ENCODE data around the gene SORBS1.

SORBS1 gene

GRCh38 chr10:95392681-95393164, 168.4 kb downstream of the SORBS1 start:
- Histone ChIP-seq H3K4me3 (no peak overlapping the region), H3K36me3 (peaks cover 51 to 69% (median 56%) of the 10 kb centered on the region in 3 donors), H3K4me1 (peaks cover 4 to 97% (median 80%) of the 10 kb centered on the region in 4 donors), H3K27ac (peak overlapping the region; percentile 78 to 91), H3K27me3 (no peaks in the 10 kb centered on the region), H3K9me3 (no peaks in the 10 kb centered on the region)
- DNase-seq = peak in 1 of 2 donors; percentile 62
- intact Hi-C loops (cut with DNase I; ENCODE audit: low total_unique reads) = no loop called here
- TF ChIP-seq, protein P1, sequence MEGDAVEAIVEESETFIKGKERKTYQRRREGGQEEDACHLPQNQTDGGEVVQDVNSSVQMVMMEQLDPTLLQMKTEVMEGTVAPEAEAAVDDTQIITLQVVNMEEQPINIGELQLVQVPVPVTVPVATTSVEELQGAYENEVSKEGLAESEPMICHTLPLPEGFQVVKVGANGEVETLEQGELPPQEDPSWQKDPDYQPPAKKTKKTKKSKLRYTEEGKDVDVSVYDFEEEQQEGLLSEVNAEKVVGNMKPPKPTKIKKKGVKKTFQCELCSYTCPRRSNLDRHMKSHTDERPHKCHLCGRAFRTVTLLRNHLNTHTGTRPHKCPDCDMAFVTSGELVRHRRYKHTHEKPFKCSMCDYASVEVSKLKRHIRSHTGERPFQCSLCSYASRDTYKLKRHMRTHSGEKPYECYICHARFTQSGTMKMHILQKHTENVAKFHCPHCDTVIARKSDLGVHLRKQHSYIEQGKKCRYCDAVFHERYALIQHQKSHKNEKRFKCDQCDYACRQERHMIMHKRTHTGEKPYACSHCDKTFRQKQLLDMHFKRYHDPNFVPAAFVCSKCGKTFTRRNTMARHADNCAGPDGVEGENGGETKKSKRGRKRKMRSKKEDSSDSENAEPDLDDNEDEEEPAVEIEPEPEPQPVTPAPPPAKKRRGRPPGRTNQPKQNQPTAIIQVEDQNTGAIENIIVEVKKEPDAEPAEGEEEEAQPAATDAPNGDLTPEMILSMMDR (IDR thresholded peaks at IDR 0.05) = no peak

- TF ChIP-seq, protein P1 (IDR thresholded peaks at IDR 0.05) = no peak
- no peak for DNase-seq
- Histone ChIP-seq H3K36me3 (peaks cover 46 to 64% (median 50%) of the 10 kb centered on the region in 3 donors), H3K4me3 (no peak overlapping the region), H3K4me1 (peaks cover 4 to 98% (median 85%) of the 10 kb centered on the region in 4 donors), H3K27me3 (no peaks in the 10 kb centered on the region), H3K9me3 (no peaks in the 10 kb centered on the region), H3K27ac (peak overlapping the region; percentile 78 to 91)
- intact Hi-C loops (cut with DNase I; ENCODE audit: low total_unique reads) = no loop called here
Measured at GRCh38 chr10:95392217-95392584, 169.0 kb downstream of the SORBS1 start.

DNA sequence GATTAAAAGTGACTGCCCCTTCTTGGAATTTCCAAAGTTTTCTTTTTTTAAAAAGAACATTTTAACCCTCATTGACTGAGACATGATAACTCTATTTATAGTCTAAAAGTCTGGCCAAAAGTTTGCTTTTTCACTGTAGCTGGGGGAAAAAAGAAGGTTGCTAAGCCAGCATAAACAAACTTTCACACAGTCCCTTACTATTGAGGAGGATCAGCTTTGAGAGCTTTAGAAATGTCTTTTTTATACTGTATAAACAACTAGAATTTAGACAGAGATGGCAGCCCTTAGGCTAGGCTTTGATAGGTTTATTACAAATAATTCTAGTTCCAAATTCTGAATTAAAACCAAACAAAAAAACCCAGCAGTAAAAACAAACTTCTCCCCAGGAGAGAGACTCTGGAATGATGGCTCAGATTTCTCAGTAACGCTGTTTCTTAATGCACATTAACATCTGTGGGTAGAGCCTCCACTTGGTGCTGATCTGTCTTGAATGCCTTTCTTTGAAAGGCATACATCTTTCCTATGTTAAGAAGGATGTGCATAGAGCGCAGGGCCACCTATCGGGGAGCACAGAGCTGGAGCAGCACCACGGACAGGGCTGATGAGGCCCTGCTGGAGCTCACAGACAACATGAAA, 169.5 kb downstream of the SORBS1 start:
- TF ChIP-seq, protein P1 (IDR thresholded peaks at IDR 0.05) = peak in 1 of 2 experiments; percentile 9
- no peak for DNase-seq

DNA sequence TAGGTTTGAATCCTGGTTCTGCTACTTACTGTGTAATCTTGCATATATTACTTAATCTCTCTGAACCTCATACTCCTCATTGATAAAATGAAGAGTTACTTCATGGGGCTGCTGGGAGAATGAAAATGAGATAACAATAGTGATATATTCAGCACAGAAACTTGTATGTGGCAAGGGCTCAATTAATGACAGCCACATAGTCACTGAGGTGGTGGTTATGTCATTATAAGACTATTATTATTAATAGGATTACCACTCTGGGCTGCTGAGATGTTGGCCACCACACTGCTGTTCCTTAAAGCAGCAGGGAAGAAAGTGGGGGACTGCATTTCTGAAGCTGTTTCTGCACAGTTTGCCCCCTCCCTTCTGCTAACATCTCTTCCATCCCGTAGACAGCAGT, 170.0 kb downstream of the SORBS1 start:
- H3K4me1 ChIP-seq = peaks cover 4 to 100% (median 90%) of the 10 kb centered on the region in 4 donors
- peak overlapping the region; percentile 78 to 91 for H3K27ac ChIP-seq
- H3K36me3 ChIP-seq = peaks cover 42 to 64% (median 46%) of the 10 kb centered on the region in 3 donors
- TF ChIP-seq, protein P1 (IDR thresholded peaks at IDR 0.05) = no peak
- intact Hi-C loops (cut with DNase I; ENCODE audit: low total_unique reads) = no loop called here
- H3K4me3 ChIP-seq = no peak overlapping the region
- no peaks in the 10 kb centered on the region for H3K27me3 ChIP-seq
- DNase-seq = no peak
- H3K9me3 ChIP-seq = no peaks in the 10 kb centered on the region

More for the DNA sequence above, 169.5 kb downstream of the SORBS1 start:
- peaks cover 42 to 64% (median 46%) of the 10 kb centered on the region in 3 donors for H3K36me3 ChIP-seq
- intact Hi-C loops (cut with DNase I; ENCODE audit: low total_unique reads) = no loop called here
- no peaks in the 10 kb centered on the region for H3K9me3 ChIP-seq
- H3K4me1 ChIP-seq = peaks cover 4 to 100% (median 87%) of the 10 kb centered on the region in 4 donors
- H3K4me3 ChIP-seq = no peak overlapping the region
- peak overlapping the region; percentile 78 to 91 for H3K27ac ChIP-seq
- H3K27me3 ChIP-seq = no peaks in the 10 kb centered on the region

DNA sequence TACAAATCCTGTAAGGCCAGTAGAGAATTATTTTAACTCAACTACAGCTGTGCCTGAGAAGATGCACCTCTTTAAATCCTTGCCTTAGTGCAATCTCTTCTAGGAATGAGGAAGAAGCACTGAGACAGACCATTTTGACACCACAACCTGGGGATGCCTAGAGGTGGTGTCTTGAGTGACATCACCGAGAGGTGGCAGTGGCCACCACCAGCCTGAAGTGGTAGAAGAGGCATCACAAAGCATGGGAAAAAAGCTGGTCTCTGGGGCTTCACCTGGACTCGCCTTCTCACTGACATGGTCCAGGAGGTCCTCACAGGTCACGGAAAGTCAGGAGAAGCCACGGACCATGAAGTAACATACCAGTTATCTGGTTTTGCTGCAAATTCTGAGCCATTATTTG, 171.2 kb downstream of the SORBS1 start:
- intact Hi-C loops (cut with DNase I; ENCODE audit: low total_unique reads) = no loop called here
- Histone ChIP-seq H3K4me3 (no peak overlapping the region), H3K4me1 (peaks cover 4 to 100% (median 89%) of the 10 kb centered on the region in 4 donors), H3K36me3 (peaks cover 40 to 58% (median 45%) of the 10 kb centered on the region in 3 donors), H3K9me3 (no peaks in the 10 kb centered on the region), H3K27ac (peak overlapping the region; percentile 78 to 91), H3K27me3 (no peaks in the 10 kb centered on the region)
- TF ChIP-seq, protein P1 (IDR thresholded peaks at IDR 0.05) = no peak
- no peak for DNase-seq
